T-helper 2 cell (primary cell): Measurements from ENCODE around the gene ZNF717.
"Not testable (repeated sequence)": the region's sequence is repeated elsewhere in the genome, so short reads cannot be mapped to it uniquely, and the experiment has no call there.

Source experiments
- DNase-seq, 5 experiments: peaks; one replicate each; pipeline versions ENCODE4 v3.0.0 to v3.0.0-alpha.2; 2012 to 2022
- total RNA-seq, 2 donors: gene quantifications; one replicate each; lab custom pipeline; 2026; lab: John Stamatoyannopoulos, UW

Gene ZNF717
- 3.1 to 13.5 reads per million in 2 donors for total RNA-seq

- peak; percentile 74 to 91 (median 88) for DNase-seq
Observed at GRCh38 chr3:75785081-75785755, at the start of gene ZNF717. ZNF717 (minus strand) TSS chr3:75785549; CDS start chr3:75783362, 2,187 bp downstream.

- DNase-seq, result not testable (repeated sequence)
Observed at GRCh38 chr3:75831076-75831475, 45.7 kb upstream of the ZNF717 start.

GRCh38 chr3:75818019-75818418 lies 32.7 kb upstream of the ZNF717 start:
- not testable (repeated sequence) for DNase-seq

GRCh38 chr3:75816287-75817180 lies 31.2 kb upstream of the ZNF717 start:
- DNase-seq, result not testable (repeated sequence)

GRCh38 chr3:75814797-75815196 lies 29.4 kb upstream of the ZNF717 start:
- DNase-seq, result no peak

- no peak for DNase-seq
Observed at GRCh38 chr3:75782506-75782905, 2.8 kb downstream of the ZNF717 start.

GRCh38 chr3:75781079-75781745 lies 4.1 kb downstream of the ZNF717 start:
- DNase-seq, result peak in 1 of 5 experiments; percentile 78

GRCh38 chr3:75777742-75778141 lies 7.6 kb downstream of the ZNF717 start:
- DNase-seq, result not testable (repeated sequence)

- DNase-seq, result not testable (repeated sequence)
Observed at GRCh38 chr3:75771631-75772030, 13.7 kb downstream of the ZNF717 start.

- no peak for DNase-seq
Observed at GRCh38 chr3:75768303-75769017, 16.9 kb downstream of the ZNF717 start.

- peak in 1 of 5 experiments; percentile 2 for DNase-seq
Observed at GRCh38 chr3:75737831-75738493, 47.4 kb downstream of the ZNF717 start.

GRCh38 chr3:75727985-75728384 lies 57.4 kb downstream of the ZNF717 start:
- DNase-seq, result no peak

- DNase-seq, result no peak
Observed at GRCh38 chr3:75692061-75692460, 93.3 kb downstream of the ZNF717 start.

- no peak for DNase-seq
Observed at GRCh38 chr3:75687323-75687722, 98.0 kb downstream of the ZNF717 start.
